GM23248 (cell line): ENCODE data around the gene ELP6.

Source experiments
- EZH2 ChIP-seq: fragments of 200-600 bp; sonication (generic); IDR thresholded peaks from 2 replicates; pipeline ENCODE4 v1.6.1; 2018; ENCODE audit warnings: antibody characterized with exemption, mild to moderate bottlenecking; ENCODE audit not compliant: insufficient read depth, poor library complexity, severe bottlenecking
- EZH2phosphoT487 ChIP-seq: fragments of 200-600 bp; sonication (generic); IDR thresholded peaks from 2 replicates; pipeline ENCODE4 v1.6.1; 2018; ENCODE audit warnings: antibody characterized with exemption, moderate library complexity, mild to moderate bottlenecking, low read depth; ENCODE audit not compliant: insufficient read depth

- TF ChIP-seq EZH2 (no peak), EZH2phosphoT487 (no peak)
Observed at GRCh38 chr3:47455806-47456452, 57.6 kb downstream of the ELP6 start.
